ENCODE data around the gene IFT43. TPM values are rescaled to one million over a fixed set of nuclear protein-coding genes. Genes with fewer than 3 reads are reported as not detected.

Gene IFT43
- total RNA-seq, 1 experiment from 2014 or later: 17.5 TPM

DNA sequence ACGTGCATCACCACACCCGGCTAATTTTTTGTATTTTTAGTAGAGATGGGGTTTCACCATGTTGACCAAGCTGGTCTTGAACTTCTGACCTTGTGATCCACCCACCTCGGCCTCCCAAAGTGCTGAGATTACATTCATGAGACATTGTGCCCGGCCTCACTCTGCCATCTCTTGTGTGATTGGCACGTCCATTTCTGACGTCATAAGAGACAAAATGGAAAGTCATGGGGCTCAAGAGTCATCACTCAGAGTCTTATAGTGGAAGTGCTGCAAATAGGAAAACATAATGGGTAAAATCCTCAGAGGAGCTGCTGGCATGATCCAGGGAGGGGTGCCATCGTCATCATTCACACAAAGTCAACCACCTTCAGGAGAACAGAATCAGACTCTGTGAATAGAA is 112.0 kb downstream of the IFT43 start:
- TF ChIP-seq, protein P1, sequence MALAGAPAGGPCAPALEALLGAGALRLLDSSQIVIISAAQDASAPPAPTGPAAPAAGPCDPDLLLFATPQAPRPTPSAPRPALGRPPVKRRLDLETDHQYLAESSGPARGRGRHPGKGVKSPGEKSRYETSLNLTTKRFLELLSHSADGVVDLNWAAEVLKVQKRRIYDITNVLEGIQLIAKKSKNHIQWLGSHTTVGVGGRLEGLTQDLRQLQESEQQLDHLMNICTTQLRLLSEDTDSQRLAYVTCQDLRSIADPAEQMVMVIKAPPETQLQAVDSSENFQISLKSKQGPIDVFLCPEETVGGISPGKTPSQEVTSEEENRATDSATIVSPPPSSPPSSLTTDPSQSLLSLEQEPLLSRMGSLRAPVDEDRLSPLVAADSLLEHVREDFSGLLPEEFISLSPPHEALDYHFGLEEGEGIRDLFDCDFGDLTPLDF (CRISPR knock-in tag; IDR thresholded peaks at IDR 0.05): no peak
- TF ChIP-seq NFATC4 (CRISPR knock-in tag; IDR thresholded peaks at IDR 0.05): no peak
- no peak for TF ChIP-seq ZNF416 (CRISPR knock-in tag; IDR thresholded peaks at IDR 0.05)
- TF ChIP-seq TCF7 (CRISPR knock-in tag; IDR thresholded peaks at IDR 0.05; ENCODE audit: low read depth): no peak
- no peak for TF ChIP-seq SP1 (CRISPR knock-in tag; conservative IDR thresholded peaks at IDR 0.05)
- TF ChIP-seq, protein P2, sequence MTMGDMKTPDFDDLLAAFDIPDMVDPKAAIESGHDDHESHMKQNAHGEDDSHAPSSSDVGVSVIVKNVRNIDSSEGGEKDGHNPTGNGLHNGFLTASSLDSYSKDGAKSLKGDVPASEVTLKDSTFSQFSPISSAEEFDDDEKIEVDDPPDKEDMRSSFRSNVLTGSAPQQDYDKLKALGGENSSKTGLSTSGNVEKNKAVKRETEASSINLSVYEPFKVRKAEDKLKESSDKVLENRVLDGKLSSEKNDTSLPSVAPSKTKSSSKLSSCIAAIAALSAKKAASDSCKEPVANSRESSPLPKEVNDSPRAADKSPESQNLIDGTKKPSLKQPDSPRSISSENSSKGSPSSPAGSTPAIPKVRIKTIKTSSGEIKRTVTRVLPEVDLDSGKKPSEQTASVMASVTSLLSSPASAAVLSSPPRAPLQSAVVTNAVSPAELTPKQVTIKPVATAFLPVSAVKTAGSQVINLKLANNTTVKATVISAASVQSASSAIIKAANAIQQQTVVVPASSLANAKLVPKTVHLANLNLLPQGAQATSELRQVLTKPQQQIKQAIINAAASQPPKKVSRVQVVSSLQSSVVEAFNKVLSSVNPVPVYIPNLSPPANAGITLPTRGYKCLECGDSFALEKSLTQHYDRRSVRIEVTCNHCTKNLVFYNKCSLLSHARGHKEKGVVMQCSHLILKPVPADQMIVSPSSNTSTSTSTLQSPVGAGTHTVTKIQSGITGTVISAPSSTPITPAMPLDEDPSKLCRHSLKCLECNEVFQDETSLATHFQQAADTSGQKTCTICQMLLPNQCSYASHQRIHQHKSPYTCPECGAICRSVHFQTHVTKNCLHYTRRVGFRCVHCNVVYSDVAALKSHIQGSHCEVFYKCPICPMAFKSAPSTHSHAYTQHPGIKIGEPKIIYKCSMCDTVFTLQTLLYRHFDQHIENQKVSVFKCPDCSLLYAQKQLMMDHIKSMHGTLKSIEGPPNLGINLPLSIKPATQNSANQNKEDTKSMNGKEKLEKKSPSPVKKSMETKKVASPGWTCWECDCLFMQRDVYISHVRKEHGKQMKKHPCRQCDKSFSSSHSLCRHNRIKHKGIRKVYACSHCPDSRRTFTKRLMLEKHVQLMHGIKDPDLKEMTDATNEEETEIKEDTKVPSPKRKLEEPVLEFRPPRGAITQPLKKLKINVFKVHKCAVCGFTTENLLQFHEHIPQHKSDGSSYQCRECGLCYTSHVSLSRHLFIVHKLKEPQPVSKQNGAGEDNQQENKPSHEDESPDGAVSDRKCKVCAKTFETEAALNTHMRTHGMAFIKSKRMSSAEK (CRISPR knock-in tag; IDR thresholded peaks at IDR 0.05; ENCODE audit: borderline replicate concordance): no peak
- TF ChIP-seq ESRRA (CRISPR knock-in tag; IDR thresholded peaks at IDR 0.05; ENCODE audit: borderline replicate concordance): no peak
- TF ChIP-seq, protein P3, sequence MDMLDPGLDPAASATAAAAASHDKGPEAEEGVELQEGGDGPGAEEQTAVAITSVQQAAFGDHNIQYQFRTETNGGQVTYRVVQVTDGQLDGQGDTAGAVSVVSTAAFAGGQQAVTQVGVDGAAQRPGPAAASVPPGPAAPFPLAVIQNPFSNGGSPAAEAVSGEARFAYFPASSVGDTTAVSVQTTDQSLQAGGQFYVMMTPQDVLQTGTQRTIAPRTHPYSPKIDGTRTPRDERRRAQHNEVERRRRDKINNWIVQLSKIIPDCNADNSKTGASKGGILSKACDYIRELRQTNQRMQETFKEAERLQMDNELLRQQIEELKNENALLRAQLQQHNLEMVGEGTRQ (CRISPR knock-in tag; IDR thresholded peaks at IDR 0.05): no peak
- TF ChIP-seq, protein P4, sequence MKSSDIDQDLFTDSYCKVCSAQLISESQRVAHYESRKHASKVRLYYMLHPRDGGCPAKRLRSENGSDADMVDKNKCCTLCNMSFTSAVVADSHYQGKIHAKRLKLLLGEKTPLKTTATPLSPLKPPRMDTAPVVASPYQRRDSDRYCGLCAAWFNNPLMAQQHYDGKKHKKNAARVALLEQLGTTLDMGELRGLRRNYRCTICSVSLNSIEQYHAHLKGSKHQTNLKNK (CRISPR knock-in tag; IDR thresholded peaks at IDR 0.05): no peak
- TF ChIP-seq, protein P5, sequence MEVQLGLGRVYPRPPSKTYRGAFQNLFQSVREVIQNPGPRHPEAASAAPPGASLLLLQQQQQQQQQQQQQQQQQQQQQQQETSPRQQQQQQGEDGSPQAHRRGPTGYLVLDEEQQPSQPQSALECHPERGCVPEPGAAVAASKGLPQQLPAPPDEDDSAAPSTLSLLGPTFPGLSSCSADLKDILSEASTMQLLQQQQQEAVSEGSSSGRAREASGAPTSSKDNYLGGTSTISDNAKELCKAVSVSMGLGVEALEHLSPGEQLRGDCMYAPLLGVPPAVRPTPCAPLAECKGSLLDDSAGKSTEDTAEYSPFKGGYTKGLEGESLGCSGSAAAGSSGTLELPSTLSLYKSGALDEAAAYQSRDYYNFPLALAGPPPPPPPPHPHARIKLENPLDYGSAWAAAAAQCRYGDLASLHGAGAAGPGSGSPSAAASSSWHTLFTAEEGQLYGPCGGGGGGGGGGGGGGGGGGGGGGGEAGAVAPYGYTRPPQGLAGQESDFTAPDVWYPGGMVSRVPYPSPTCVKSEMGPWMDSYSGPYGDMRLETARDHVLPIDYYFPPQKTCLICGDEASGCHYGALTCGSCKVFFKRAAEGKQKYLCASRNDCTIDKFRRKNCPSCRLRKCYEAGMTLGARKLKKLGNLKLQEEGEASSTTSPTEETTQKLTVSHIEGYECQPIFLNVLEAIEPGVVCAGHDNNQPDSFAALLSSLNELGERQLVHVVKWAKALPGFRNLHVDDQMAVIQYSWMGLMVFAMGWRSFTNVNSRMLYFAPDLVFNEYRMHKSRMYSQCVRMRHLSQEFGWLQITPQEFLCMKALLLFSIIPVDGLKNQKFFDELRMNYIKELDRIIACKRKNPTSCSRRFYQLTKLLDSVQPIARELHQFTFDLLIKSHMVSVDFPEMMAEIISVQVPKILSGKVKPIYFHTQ (CRISPR knock-in tag; IDR thresholded peaks at IDR 0.05): no peak
- no peak for TF ChIP-seq ZNF396 (CRISPR knock-in tag; IDR thresholded peaks at IDR 0.05; ENCODE audit: borderline replicate concordance)
- TF ChIP-seq SOX15 (CRISPR knock-in tag; IDR thresholded peaks at IDR 0.05): no peak
- Mint-ChIP-seq H3K9me3 (no peaks in the 10 kb centered on the region), H3K4me3 (no peak overlapping the region), H3K27me3 (ENCODE audit: low read depth) (no peaks in the 10 kb centered on the region; the same call in 1 of the 2 replicates), H3K4me1 (peaks cover 11% of the 10 kb centered on the region), H3K36me3 (no peaks in the 10 kb centered on the region), H3K27ac (no peak overlapping the region)
- CTCF ChIA-PET: interaction anchor here (0.9 to 1.2 kb wide), 3 partner anchors 15 to 254 kb away, joined by 3 to 5 read pairs (median 4); no protein-coding TSS in a partner anchor
- DNase-seq (ENCODE audit: low spot score): no peak
- no peak for ATAC-seq
- POLR2A ChIA-PET: interaction anchor here (0.7 kb wide), 1 partner anchor 75 kb away, joined by 6 read pairs; no protein-coding TSS in a partner anchor

DNA sequence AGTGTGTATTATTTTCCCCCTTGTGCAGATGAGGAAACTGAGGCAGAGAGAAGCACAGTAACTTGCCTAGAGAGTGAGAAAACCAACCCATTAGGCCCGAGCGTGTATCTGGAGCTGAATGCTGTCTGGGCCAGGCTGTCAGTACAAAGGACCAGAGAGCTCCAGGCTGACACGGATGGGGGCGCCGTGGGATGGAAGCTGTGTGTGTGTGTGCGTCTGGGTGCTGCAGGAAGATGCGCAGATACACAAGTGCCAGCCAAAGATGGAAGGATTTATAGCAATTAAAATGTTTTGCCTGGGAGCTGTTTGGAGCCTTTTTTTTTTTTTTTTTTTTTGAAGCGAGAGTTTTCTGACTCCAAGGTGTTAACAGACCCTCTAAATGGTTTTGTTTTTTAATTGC is 112.5 kb downstream of the IFT43 start:
- Mint-ChIP-seq H3K9me3 (no peaks in the 10 kb centered on the region), H3K27ac (no peak overlapping the region), H3K4me1 (peaks cover 11% of the 10 kb centered on the region), H3K4me3 (no peak overlapping the region), H3K36me3 (no peaks in the 10 kb centered on the region), H3K27me3 (ENCODE audit: low read depth) (no peaks in the 10 kb centered on the region; the same call in 1 of the 2 replicates)
- ChIA-PET CTCF (interaction anchor here (0.6 to 1.2 kb wide), 5 partner anchors 15 to 289 kb away, joined by 3 to 8 read pairs (median 4); no protein-coding TSS in a partner anchor), POLR2A (interaction anchor here (0.7 kb wide), 1 partner anchor 75 kb away, joined by 6 read pairs; no protein-coding TSS in a partner anchor)
- no peak for ATAC-seq
- no peak for DNase-seq (ENCODE audit: low spot score)
- TF ChIP-seq ZNF423 (CRISPR knock-in tag; IDR thresholded peaks at IDR 0.05) (no peak), TEAD1 (CRISPR knock-in tag; IDR thresholded peaks at IDR 0.05) (no peak), RORB (CRISPR knock-in tag; IDR thresholded peaks at IDR 0.05) (no peak), KAT7 (CRISPR knock-in tag; IDR thresholded peaks at IDR 0.05; ENCODE audit: borderline replicate concordance) (no peak), SMAD3 (CRISPR knock-in tag; IDR thresholded peaks at IDR 0.05; ENCODE audit: borderline replicate concordance) (no peak), NR3C1 (CRISPR knock-in tag; conservative IDR thresholded peaks at IDR 0.05; ENCODE audit: low read depth) (no peak), FOXK1 (CRISPR knock-in tag; IDR thresholded peaks at IDR 0.05) (no peak), MYBL2 (CRISPR knock-in tag; IDR thresholded peaks at IDR 0.05) (no peak)
- TF ChIP-seq, protein P3 (CRISPR knock-in tag; IDR thresholded peaks at IDR 0.05): no peak
- TF ChIP-seq, protein P6, sequence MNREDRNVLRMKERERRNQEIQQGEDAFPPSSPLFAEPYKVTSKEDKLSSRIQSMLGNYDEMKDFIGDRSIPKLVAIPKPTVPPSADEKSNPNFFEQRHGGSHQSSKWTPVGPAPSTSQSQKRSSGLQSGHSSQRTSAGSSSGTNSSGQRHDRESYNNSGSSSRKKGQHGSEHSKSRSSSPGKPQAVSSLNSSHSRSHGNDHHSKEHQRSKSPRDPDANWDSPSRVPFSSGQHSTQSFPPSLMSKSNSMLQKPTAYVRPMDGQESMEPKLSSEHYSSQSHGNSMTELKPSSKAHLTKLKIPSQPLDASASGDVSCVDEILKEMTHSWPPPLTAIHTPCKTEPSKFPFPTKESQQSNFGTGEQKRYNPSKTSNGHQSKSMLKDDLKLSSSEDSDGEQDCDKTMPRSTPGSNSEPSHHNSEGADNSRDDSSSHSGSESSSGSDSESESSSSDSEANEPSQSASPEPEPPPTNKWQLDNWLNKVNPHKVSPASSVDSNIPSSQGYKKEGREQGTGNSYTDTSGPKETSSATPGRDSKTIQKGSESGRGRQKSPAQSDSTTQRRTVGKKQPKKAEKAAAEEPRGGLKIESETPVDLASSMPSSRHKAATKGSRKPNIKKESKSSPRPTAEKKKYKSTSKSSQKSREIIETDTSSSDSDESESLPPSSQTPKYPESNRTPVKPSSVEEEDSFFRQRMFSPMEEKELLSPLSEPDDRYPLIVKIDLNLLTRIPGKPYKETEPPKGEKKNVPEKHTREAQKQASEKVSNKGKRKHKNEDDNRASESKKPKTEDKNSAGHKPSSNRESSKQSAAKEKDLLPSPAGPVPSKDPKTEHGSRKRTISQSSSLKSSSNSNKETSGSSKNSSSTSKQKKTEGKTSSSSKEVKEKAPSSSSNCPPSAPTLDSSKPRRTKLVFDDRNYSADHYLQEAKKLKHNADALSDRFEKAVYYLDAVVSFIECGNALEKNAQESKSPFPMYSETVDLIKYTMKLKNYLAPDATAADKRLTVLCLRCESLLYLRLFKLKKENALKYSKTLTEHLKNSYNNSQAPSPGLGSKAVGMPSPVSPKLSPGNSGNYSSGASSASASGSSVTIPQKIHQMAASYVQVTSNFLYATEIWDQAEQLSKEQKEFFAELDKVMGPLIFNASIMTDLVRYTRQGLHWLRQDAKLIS (CRISPR knock-in tag; IDR thresholded peaks at IDR 0.05; ENCODE audit: borderline replicate concordance): no peak
